GM19193 (cell line): Measurements from ENCODE around the gene FNDC3B.

Experiments
- POLR2A ChIP-seq: IDR thresholded peaks from 4 replicates; pipeline ENCODE4 v1.6.1; 2011; ENCODE audit not compliant: insufficient read depth, insufficient read length; ENCODE audit errors: extremely low read depth

Gene FNDC3B

GRCh38 chr3:172332256-172333041 is 293.1 kb downstream of the FNDC3B start:
- no peak for TF ChIP-seq POLR2A

- TF ChIP-seq POLR2A, result no peak
Measured at GRCh38 chr3:172333042-172333377, 293.6 kb downstream of the FNDC3B start.

- no peak for TF ChIP-seq POLR2A
Measured at GRCh38 chr3:172333692-172334457, 294.5 kb downstream of the FNDC3B start.

- TF ChIP-seq POLR2A, result no peak
Measured at GRCh38 chr3:172334671-172335207, 295.4 kb downstream of the FNDC3B start.

GRCh38 chr3:172339892-172340291 is 300.5 kb downstream of the FNDC3B start:
- no peak for TF ChIP-seq POLR2A

GRCh38 chr3:172340583-172340982 is 301.2 kb downstream of the FNDC3B start:
- TF ChIP-seq POLR2A, result no peak

GRCh38 chr3:172341482-172342059 is 302.2 kb downstream of the FNDC3B start:
- TF ChIP-seq POLR2A, result no peak

GRCh38 chr3:172342097-172342659 is 302.8 kb downstream of the FNDC3B start:
- no peak for TF ChIP-seq POLR2A

GRCh38 chr3:172343117-172343516 is 303.7 kb downstream of the FNDC3B start:
- no peak for TF ChIP-seq POLR2A

GRCh38 chr3:172343979-172344378 is 304.6 kb downstream of the FNDC3B start:
- TF ChIP-seq POLR2A, result no peak

- TF ChIP-seq POLR2A, result no peak
Measured at GRCh38 chr3:172346161-172346560, 306.8 kb downstream of the FNDC3B start.

- no peak for TF ChIP-seq POLR2A
Measured at GRCh38 chr3:172347895-172348679, 308.7 kb downstream of the FNDC3B start.

GRCh38 chr3:172351895-172352466 is 312.6 kb downstream of the FNDC3B start:
- TF ChIP-seq POLR2A, result no peak

GRCh38 chr3:172352786-172353185 is 313.4 kb downstream of the FNDC3B start:
- no peak for TF ChIP-seq POLR2A
